Osteocyte (in vitro differentiated cells): ENCODE results near the gene MRPL47. TPM values are rescaled to one million over a fixed set of nuclear protein-coding genes. Genes with fewer than 3 reads are reported as not detected.

Source experiments
- DNase-seq: peaks from one replicate; pipeline ENCODE4 v3.0.0; 2021; ENCODE audit warnings: mixed read lengths; ENCODE audit not compliant: unreplicated experiment; ENCODE audit errors: extremely low spot score
- H3K27ac Mint-ChIP-seq: one replicate; pipeline ENCODE4 v1.8.0; 2021; ENCODE audit warnings: mild to moderate bottlenecking, mixed read lengths; ENCODE audit not compliant: unreplicated experiment
- H3K27me3 Mint-ChIP-seq: one replicate; pipeline ENCODE4 v1.8.0; 2021; ENCODE audit warnings: mixed read lengths; ENCODE audit not compliant: unreplicated experiment
- H3K36me3 Mint-ChIP-seq: one replicate; pipeline ENCODE4 v1.8.0; 2021; ENCODE audit warnings: mixed read lengths; ENCODE audit not compliant: unreplicated experiment
- H3K4me1 Mint-ChIP-seq: one replicate; pipeline ENCODE4 v1.8.0; 2021; ENCODE audit warnings: mixed read lengths; ENCODE audit not compliant: unreplicated experiment
- H3K4me3 Mint-ChIP-seq: one replicate; pipeline ENCODE4 v1.8.0; 2021; ENCODE audit warnings: mild to moderate bottlenecking, moderate library complexity, mixed read lengths; ENCODE audit not compliant: unreplicated experiment
- H3K9me3 Mint-ChIP-seq: one replicate; pipeline ENCODE4 v1.8.0; 2021; ENCODE audit warnings: mixed read lengths; ENCODE audit not compliant: unreplicated experiment
- CTCF ChIP-seq: fragments of 200-600 bp; sonication (generic); IDR thresholded peaks from 2 replicates; pipeline ENCODE4 v1.5.0; 2021; ENCODE audit warnings: antibody characterized with exemption, mild to moderate bottlenecking, moderate library complexity
- total RNA-seq: library from RNA; stranded (reverse); gene quantifications from 2 replicates; pipeline ENCODE4 v1.2.1, GENCODE V29; 2021

Gene MRPL47
- total RNA-seq, 1 donor from 2014 or later, result 32.8 TPM

GRCh38 chr3:179624451-179624850, 20.0 kb upstream of the MRPL47 start:
- Mint-ChIP-seq H3K27me3 (no peaks in the 10 kb centered on the region), H3K4me3 (no peak overlapping the region), H3K9me3 (peaks cover 4% of the 10 kb centered on the region), H3K27ac (no peak overlapping the region), H3K36me3 (peaks cover 41% of the 10 kb centered on the region), H3K4me1 (no peaks in the 10 kb centered on the region)
- TF ChIP-seq CTCF, result no peak
- no peak for DNase-seq

GRCh38 chr3:179622023-179622422, 17.6 kb upstream of the MRPL47 start:
- Mint-ChIP-seq H3K27me3 (no peaks in the 10 kb centered on the region), H3K36me3 (peaks cover 50% of the 10 kb centered on the region), H3K4me1 (no peaks in the 10 kb centered on the region)

GRCh38 chr3:179615458-179616173, 11.2 kb upstream of the MRPL47 start:
- TF ChIP-seq CTCF, result no peak
- no peak for DNase-seq
- Mint-ChIP-seq H3K27me3 (no peaks in the 10 kb centered on the region), H3K36me3 (peaks cover 24% of the 10 kb centered on the region), H3K4me3 (no peak overlapping the region), H3K27ac (no peak overlapping the region), H3K9me3 (peaks cover 2% of the 10 kb centered on the region), H3K4me1 (peaks cover 12% of the 10 kb centered on the region)

More at GRCh38 chr3:179622023-179622422, 17.6 kb upstream of the MRPL47 start:
- Mint-ChIP-seq H3K27ac (no peak overlapping the region), H3K4me3 (no peak overlapping the region), H3K9me3 (peaks cover 4% of the 10 kb centered on the region)
- TF ChIP-seq CTCF, result no peak
- DNase-seq, result no peak

- DNase-seq, result no peak
- Mint-ChIP-seq H3K4me1 (peaks cover 12% of the 10 kb centered on the region), H3K27ac (peak overlapping the region; percentile 36), H3K4me3 (no peak overlapping the region), H3K36me3 (peaks cover 18% of the 10 kb centered on the region), H3K27me3 (no peaks in the 10 kb centered on the region), H3K9me3 (no peaks in the 10 kb centered on the region)
- TF ChIP-seq CTCF, result no peak
These were observed 9.4 kb upstream of the MRPL47 start for GRCh38 chr3:179613807-179614206.

GRCh38 chr3:179610066-179610465, 5.6 kb upstream of the MRPL47 start:
- Mint-ChIP-seq H3K9me3 (no peaks in the 10 kb centered on the region), H3K4me3 (no peak overlapping the region), H3K36me3 (peaks cover 6% of the 10 kb centered on the region), H3K4me1 (peaks cover 16% of the 10 kb centered on the region), H3K27ac (no peak overlapping the region), H3K27me3 (no peaks in the 10 kb centered on the region)
- no peak for DNase-seq
- no peak for TF ChIP-seq CTCF
